COLO668 (cell line): Measurements from ENCODE around the gene STX16.

Experiments used
- DNase-seq: peaks from one replicate; lab custom pipeline; 2025; ENCODE audit not compliant: unreplicated experiment; lab: John Stamatoyannopoulos, UW

STX16 gene

GRCh38 chr20:58696411-58696961, 45.4 kb downstream of the STX16 start:
- DNase-seq: no peak

GRCh38 chr20:58697201-58697866, 46.3 kb downstream of the STX16 start:
- DNase-seq: no peak

GRCh38 chr20:58697867-58698703, 47.0 kb downstream of the STX16 start:
- no peak for DNase-seq

- DNase-seq: no peak
These were observed 47.9 kb downstream of the STX16 start for GRCh38 chr20:58698741-58699622.

GRCh38 chr20:58699623-58700107, 48.6 kb downstream of the STX16 start:
- DNase-seq: no peak

GRCh38 chr20:58700121-58700821, 49.2 kb downstream of the STX16 start:
- DNase-seq: no peak

GRCh38 chr20:58700823-58701222, 49.7 kb downstream of the STX16 start:
- no peak for DNase-seq

GRCh38 chr20:58701431-58702160, 50.5 kb downstream of the STX16 start:
- DNase-seq: no peak

GRCh38 chr20:58702161-58702510, 51.1 kb downstream of the STX16 start:
- no peak for DNase-seq

GRCh38 chr20:58702859-58703648, 52.0 kb downstream of the STX16 start:
- no peak for DNase-seq

GRCh38 chr20:58703765-58704371, 52.8 kb downstream of the STX16 start:
- DNase-seq: no peak

- DNase-seq: no peak
These were observed 54.3 kb downstream of the STX16 start for GRCh38 chr20:58705208-58705926.

GRCh38 chr20:58706150-58706892, 55.2 kb downstream of the STX16 start:
- DNase-seq: no peak

- DNase-seq: no peak
These were observed 56.0 kb downstream of the STX16 start for GRCh38 chr20:58706975-58707681.

GRCh38 chr20:58707770-58708169, 56.7 kb downstream of the STX16 start:
- no peak for DNase-seq

- no peak for DNase-seq
These were observed 57.3 kb downstream of the STX16 start for GRCh38 chr20:58708246-58708931.
